Inferior parietal cortex (tissue), 1 donor: ENCODE results near the gene FOXO6.

Experiments used
- DNase-seq: peaks from one replicate; pipeline ENCODE4 v3.0.0-alpha.2; 2016; ENCODE audit errors: extremely low spot score

Gene FOXO6

GRCh38 chr1:41400225-41400624 is 39.0 kb downstream of the FOXO6 start:
- DNase-seq: no peak

GRCh38 chr1:41401899-41402298 is 40.7 kb downstream of the FOXO6 start:
- DNase-seq: no peak

GRCh38 chr1:41404308-41404761 is 43.1 kb downstream of the FOXO6 start:
- no peak for DNase-seq

- DNase-seq: no peak
Observed at GRCh38 chr1:41407664-41408252, 46.5 kb downstream of the FOXO6 start.

GRCh38 chr1:41408691-41409090 is 47.5 kb downstream of the FOXO6 start:
- no peak for DNase-seq

GRCh38 chr1:41409825-41410224 is 48.6 kb downstream of the FOXO6 start:
- DNase-seq: no peak

GRCh38 chr1:41410462-41410861 is 49.2 kb downstream of the FOXO6 start:
- no peak for DNase-seq

- no peak for DNase-seq
Observed at GRCh38 chr1:41411229-41411628, 50.0 kb downstream of the FOXO6 start.

- DNase-seq: no peak
Observed at GRCh38 chr1:41412748-41413147, 51.5 kb downstream of the FOXO6 start.

- no peak for DNase-seq
Observed at GRCh38 chr1:41413748-41414281, 52.6 kb downstream of the FOXO6 start.

GRCh38 chr1:41414296-41414695 is 53.1 kb downstream of the FOXO6 start:
- no peak for DNase-seq

- DNase-seq: no peak
Observed at GRCh38 chr1:41414716-41415306, 53.6 kb downstream of the FOXO6 start.

- DNase-seq: no peak
Observed at GRCh38 chr1:41416081-41416480, 54.8 kb downstream of the FOXO6 start.

- peak; percentile 69 for DNase-seq
Observed at GRCh38 chr1:41416552-41417334, 55.5 kb downstream of the FOXO6 start.

- no peak for DNase-seq
Observed at GRCh38 chr1:41417335-41417682, 56.1 kb downstream of the FOXO6 start.

GRCh38 chr1:41417746-41418145 is 56.5 kb downstream of the FOXO6 start:
- no peak for DNase-seq

GRCh38 chr1:41418857-41419583 is 57.8 kb downstream of the FOXO6 start:
- no peak for DNase-seq

GRCh38 chr1:41419584-41420295 is 58.5 kb downstream of the FOXO6 start:
- DNase-seq: no peak

- DNase-seq: no peak
Observed at GRCh38 chr1:41420351-41420750, 59.1 kb downstream of the FOXO6 start.

GRCh38 chr1:41420860-41421259 is 59.6 kb downstream of the FOXO6 start:
- no peak for DNase-seq

GRCh38 chr1:41422306-41422705 is 61.1 kb downstream of the FOXO6 start:
- DNase-seq: no peak
